HEK293 (cell line): ENCODE data around the gene PPP1R3G.

Experiments used
- CTCF ChIA-PET: fragments of 350-600 bp; formaldehyde crosslinking; extraction: SDS; loops from one replicate; lab custom pipeline; 2021; ENCODE audit warnings: antibody characterized with exemption; lab: Yijun Ruan, JAX
- POLR2A ChIA-PET: fragments of 300-600 bp; formaldehyde crosslinking; extraction: SDS; loops from one replicate; lab custom pipeline; 2020; ENCODE audit warnings: antibody characterized with exemption, inconsistent platforms; lab: Yijun Ruan, JAX
- H3K27ac ChIP-seq: fragments of 200-500 bp; sonication (Bioruptor generic); 2 replicates; pipeline ENCODE4 v1.5.1; 2014; ENCODE audit warnings: low read depth, low read length, control low read depth, inconsistent platforms; ENCODE audit errors: extremely low read depth
- H3K36me3 ChIP-seq, 2 experiments: fragments of 200-500 bp in 1 of 2; sonication (Bioruptor generic) in 1 of 2; 1 replicate in 1 of 2; 2 replicates in 1 of 2; pipeline ENCODE4 v1.5.1; 2014 to 2017; ENCODE audit warnings: inconsistent platforms in 2 of 2, low read length in 2 of 2; ENCODE audit not compliant: control insufficient read depth in 2 of 2, insufficient read depth in 1 of 2
- H3K4me1 ChIP-seq: fragments of 200-500 bp; sonication (Bioruptor generic); 2 replicates; pipeline ENCODE4 v1.5.1; 2014; ENCODE audit warnings: mild to moderate bottlenecking, low read length, inconsistent platforms; ENCODE audit not compliant: control insufficient read depth, insufficient read depth
- H3K4me3 ChIP-seq: 2 replicates; pipeline ENCODE4 v1.5.1; 2011; ENCODE audit warnings: low read depth, mild to moderate bottlenecking, control low read depth, low read length, moderate library complexity
- H3K9me3 ChIP-seq: fragments of 200-500 bp; sonication (Bioruptor generic); 2 replicates; pipeline ENCODE4 v1.5.1; 2014; ENCODE audit warnings: low read depth, low read length, inconsistent platforms; ENCODE audit not compliant: control insufficient read depth, insufficient read depth
- EGR2 ChIP-seq: fragments of 450-650 bp; formaldehyde crosslinking; IDR thresholded peaks from 2 replicates; pipeline ENCODE4 v1.5.1; 2016; ENCODE audit warnings: low read depth, missing biosample characterization, missing genetic modification characterization
- GLI4 ChIP-seq: fragments of 450-650 bp; formaldehyde crosslinking; IDR thresholded peaks from 2 replicates; pipeline ENCODE4 v1.5.1; 2016; ENCODE audit warnings: missing biosample characterization, missing genetic modification characterization
- GLIS2 ChIP-seq: fragments of 450-650 bp; formaldehyde crosslinking; IDR thresholded peaks from 2 replicates; pipeline ENCODE4 v1.5.1; 2016; ENCODE audit warnings: missing biosample characterization, missing genetic modification characterization
- HOXC10 ChIP-seq: sonication (generic); formaldehyde crosslinking; IDR thresholded peaks from 2 replicates; pipeline ENCODE4 v1.8.1; 2023; ENCODE audit warnings: mild to moderate bottlenecking, missing genetic modification reagents
- KLF7 ChIP-seq: fragments of 450-650 bp; formaldehyde crosslinking; IDR thresholded peaks from 2 replicates; pipeline ENCODE4 v1.5.1; 2016; ENCODE audit warnings: missing biosample characterization, missing genetic modification characterization, borderline replicate concordance
- KLF8 ChIP-seq: fragments of 450-650 bp; formaldehyde crosslinking; IDR thresholded peaks from 2 replicates; pipeline ENCODE4 v1.5.1; 2016; ENCODE audit warnings: missing biosample characterization, missing genetic modification characterization
- OVOL3 ChIP-seq: fragments of 450-650 bp; formaldehyde crosslinking; IDR thresholded peaks from 2 replicates; pipeline ENCODE4 v1.5.1; 2016; ENCODE audit warnings: missing biosample characterization, missing genetic modification characterization
- SP7 ChIP-seq: fragments of 450-650 bp; formaldehyde crosslinking; IDR thresholded peaks from 2 replicates; pipeline ENCODE4 v1.5.1; 2016; ENCODE audit warnings: missing biosample characterization, missing genetic modification characterization
- TRIM28 ChIP-seq: IDR thresholded peaks from 2 replicates; pipeline ENCODE4 v1.6.1; 2011; ENCODE audit warnings: low read length, control low read depth, borderline replicate concordance
- ZBTB7A ChIP-seq: fragments of 450-650 bp; formaldehyde crosslinking; IDR thresholded peaks from 2 replicates; pipeline ENCODE4 v1.5.1; 2016; ENCODE audit warnings: low read depth, missing biosample characterization, missing genetic modification characterization
- ZBTB8A ChIP-seq: fragments of 450-650 bp; formaldehyde crosslinking; IDR thresholded peaks from 2 replicates; pipeline ENCODE4 v1.5.1; 2016; ENCODE audit warnings: missing biosample characterization, missing genetic modification characterization
- ZFP69B ChIP-seq: fragments of 450-650 bp; formaldehyde crosslinking; IDR thresholded peaks from 2 replicates; pipeline ENCODE4 v1.5.1; 2016; ENCODE audit warnings: missing biosample characterization, missing genetic modification characterization
- ZNF133 ChIP-seq: fragments of 450-650 bp; formaldehyde crosslinking; IDR thresholded peaks from 2 replicates; pipeline ENCODE4 v1.5.1; 2016; ENCODE audit warnings: missing biosample characterization, missing genetic modification characterization
- ZNF2 ChIP-seq: fragments of 450-650 bp; formaldehyde crosslinking; IDR thresholded peaks from 2 replicates; pipeline ENCODE4 v1.5.1; 2016; ENCODE audit warnings: missing biosample characterization, missing genetic modification characterization
- ZNF335 ChIP-seq: fragments of 450-650 bp; formaldehyde crosslinking; conservative IDR thresholded peaks from 2 replicates; pipeline ENCODE4 v1.5.1; 2016; ENCODE audit warnings: missing biosample characterization, missing genetic modification characterization
- ZNF426 ChIP-seq: fragments of 450-650 bp; formaldehyde crosslinking; IDR thresholded peaks from 2 replicates; pipeline ENCODE4 v1.5.1; 2017; ENCODE audit warnings: missing biosample characterization, missing genetic modification characterization, mild to moderate bottlenecking, inconsistent platforms, moderate library complexity
- ZNF510 ChIP-seq: fragments of 450-650 bp; formaldehyde crosslinking; IDR thresholded peaks from 2 replicates; pipeline ENCODE4 v1.5.1; 2018; ENCODE audit warnings: mild to moderate bottlenecking, missing genetic modification characterization, missing biosample characterization; ENCODE audit not compliant: insufficient replicate concordance
- ZNF670 ChIP-seq: fragments of 450-650 bp; formaldehyde crosslinking; IDR thresholded peaks from 2 replicates; pipeline ENCODE4 v1.5.1; 2016; ENCODE audit warnings: missing biosample characterization, missing genetic modification characterization, low read depth
- ZNF777 ChIP-seq: fragments of 450-650 bp; formaldehyde crosslinking; IDR thresholded peaks from 2 replicates; pipeline ENCODE4 v1.5.1; 2017; ENCODE audit warnings: missing biosample characterization, missing genetic modification characterization, borderline replicate concordance
- TF ChIP-seq, protein P1 (sequence below): fragments of 450-650 bp; formaldehyde crosslinking; IDR thresholded peaks from 2 replicates; pipeline ENCODE4 v1.5.1; 2017; ENCODE audit warnings: missing biosample characterization, missing genetic modification characterization
- TF ChIP-seq, protein P2 (sequence below): fragments of 450-650 bp; formaldehyde crosslinking; IDR thresholded peaks from 2 replicates; pipeline ENCODE4 v1.5.1; 2016; ENCODE audit warnings: missing biosample characterization, missing genetic modification characterization, borderline replicate concordance
- TF ChIP-seq, protein P3 (sequence below): fragments of 450-650 bp; formaldehyde crosslinking; conservative IDR thresholded peaks from 2 replicates; pipeline ENCODE4 v1.5.1; 2016; ENCODE audit warnings: low read depth, missing biosample characterization, missing genetic modification characterization

The PPP1R3G gene

DNA sequence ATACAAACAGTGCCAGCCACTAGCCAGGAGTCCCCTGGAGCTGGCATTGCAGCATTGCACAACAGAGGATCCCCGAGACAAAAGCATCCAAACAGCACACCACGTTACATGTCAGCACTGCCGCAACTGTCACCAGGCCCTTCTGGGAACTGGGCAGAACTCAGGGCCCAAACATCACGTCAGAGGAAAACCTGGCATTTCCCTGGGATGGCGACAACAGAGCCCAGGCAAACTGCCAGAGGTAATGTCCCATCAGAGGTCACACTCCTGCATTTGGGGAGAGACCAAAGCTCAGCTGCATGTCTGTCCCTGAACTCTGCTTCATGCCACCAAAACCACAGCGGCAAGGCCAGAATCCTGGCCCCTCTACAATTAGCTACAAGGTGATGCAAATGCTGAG is 36.3 kb downstream of the PPP1R3G start:
- POLR2A ChIA-PET: no interaction called here
- Histone ChIP-seq H3K36me3 (no peaks in the 10 kb centered on the region), H3K4me3 (no peak overlapping the region), H3K27ac (no peak overlapping the region), H3K4me1 (no peaks in the 10 kb centered on the region), H3K9me3 (no peaks in the 10 kb centered on the region)
- CTCF ChIA-PET: interaction anchor here (0.5 kb wide), 1 partner anchor 45 kb away, joined by 3 read pairs; no protein-coding TSS in a partner anchor
- TF ChIP-seq GLI4 (tag by site-specific recombination) (no peak), ZNF670 (no peak), ZNF335 (no peak), KLF8 (no peak)

DNA sequence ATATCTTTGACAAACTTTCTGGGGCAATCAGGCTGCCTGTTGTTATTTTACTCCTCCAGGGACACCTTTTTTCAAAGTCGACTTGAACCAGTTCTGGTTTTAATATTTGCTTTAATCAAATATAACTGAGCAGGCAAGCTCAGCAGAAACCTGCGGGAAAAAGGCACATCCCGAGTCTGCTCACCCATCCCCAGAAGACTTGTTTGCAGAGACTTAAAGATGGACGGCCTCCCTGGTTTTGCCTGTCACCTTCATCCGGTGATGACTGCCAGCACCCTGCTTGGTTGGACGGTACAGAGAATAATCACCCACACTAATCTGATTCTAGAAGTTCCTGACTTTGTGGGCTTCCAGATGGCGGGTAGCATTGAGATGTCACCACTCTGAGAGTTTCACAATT is 36.8 kb downstream of the PPP1R3G start:
- no peak overlapping the region for H3K4me3 ChIP-seq
- CTCF ChIA-PET: no interaction called here
- no peaks in the 10 kb centered on the region for H3K36me3 ChIP-seq
- TF ChIP-seq ZBTB7A (tag by site-specific recombination): no peak
- TF ChIP-seq GLIS2: no peak
- no peak for TF ChIP-seq ZBTB8A (tag by site-specific recombination)
- TF ChIP-seq EGR2 (tag by site-specific recombination): no peak
- no peak for TF ChIP-seq ZNF426 (tag by site-specific recombination)
- TF ChIP-seq, protein P1, sequence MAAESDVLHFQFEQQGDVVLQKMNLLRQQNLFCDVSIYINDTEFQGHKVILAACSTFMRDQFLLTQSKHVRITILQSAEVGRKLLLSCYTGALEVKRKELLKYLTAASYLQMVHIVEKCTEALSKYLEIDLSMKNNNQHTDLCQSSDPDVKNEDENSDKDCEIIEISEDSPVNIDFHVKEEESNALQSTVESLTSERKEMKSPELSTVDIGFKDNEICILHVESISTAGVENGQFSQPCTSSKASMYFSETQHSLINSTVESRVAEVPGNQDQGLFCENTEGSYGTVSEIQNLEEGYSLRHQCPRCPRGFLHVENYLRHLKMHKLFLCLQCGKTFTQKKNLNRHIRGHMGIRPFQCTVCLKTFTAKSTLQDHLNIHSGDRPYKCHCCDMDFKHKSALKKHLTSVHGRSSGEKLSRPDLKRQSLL: no peak
- TF ChIP-seq ZNF510 (tag by site-specific recombination): no peak
- TF ChIP-seq SP7 (tag by site-specific recombination): no peak
- no peak for TF ChIP-seq ZFP69B
- no peak for TF ChIP-seq ZNF2 (tag by site-specific recombination)
- TF ChIP-seq, protein P2, sequence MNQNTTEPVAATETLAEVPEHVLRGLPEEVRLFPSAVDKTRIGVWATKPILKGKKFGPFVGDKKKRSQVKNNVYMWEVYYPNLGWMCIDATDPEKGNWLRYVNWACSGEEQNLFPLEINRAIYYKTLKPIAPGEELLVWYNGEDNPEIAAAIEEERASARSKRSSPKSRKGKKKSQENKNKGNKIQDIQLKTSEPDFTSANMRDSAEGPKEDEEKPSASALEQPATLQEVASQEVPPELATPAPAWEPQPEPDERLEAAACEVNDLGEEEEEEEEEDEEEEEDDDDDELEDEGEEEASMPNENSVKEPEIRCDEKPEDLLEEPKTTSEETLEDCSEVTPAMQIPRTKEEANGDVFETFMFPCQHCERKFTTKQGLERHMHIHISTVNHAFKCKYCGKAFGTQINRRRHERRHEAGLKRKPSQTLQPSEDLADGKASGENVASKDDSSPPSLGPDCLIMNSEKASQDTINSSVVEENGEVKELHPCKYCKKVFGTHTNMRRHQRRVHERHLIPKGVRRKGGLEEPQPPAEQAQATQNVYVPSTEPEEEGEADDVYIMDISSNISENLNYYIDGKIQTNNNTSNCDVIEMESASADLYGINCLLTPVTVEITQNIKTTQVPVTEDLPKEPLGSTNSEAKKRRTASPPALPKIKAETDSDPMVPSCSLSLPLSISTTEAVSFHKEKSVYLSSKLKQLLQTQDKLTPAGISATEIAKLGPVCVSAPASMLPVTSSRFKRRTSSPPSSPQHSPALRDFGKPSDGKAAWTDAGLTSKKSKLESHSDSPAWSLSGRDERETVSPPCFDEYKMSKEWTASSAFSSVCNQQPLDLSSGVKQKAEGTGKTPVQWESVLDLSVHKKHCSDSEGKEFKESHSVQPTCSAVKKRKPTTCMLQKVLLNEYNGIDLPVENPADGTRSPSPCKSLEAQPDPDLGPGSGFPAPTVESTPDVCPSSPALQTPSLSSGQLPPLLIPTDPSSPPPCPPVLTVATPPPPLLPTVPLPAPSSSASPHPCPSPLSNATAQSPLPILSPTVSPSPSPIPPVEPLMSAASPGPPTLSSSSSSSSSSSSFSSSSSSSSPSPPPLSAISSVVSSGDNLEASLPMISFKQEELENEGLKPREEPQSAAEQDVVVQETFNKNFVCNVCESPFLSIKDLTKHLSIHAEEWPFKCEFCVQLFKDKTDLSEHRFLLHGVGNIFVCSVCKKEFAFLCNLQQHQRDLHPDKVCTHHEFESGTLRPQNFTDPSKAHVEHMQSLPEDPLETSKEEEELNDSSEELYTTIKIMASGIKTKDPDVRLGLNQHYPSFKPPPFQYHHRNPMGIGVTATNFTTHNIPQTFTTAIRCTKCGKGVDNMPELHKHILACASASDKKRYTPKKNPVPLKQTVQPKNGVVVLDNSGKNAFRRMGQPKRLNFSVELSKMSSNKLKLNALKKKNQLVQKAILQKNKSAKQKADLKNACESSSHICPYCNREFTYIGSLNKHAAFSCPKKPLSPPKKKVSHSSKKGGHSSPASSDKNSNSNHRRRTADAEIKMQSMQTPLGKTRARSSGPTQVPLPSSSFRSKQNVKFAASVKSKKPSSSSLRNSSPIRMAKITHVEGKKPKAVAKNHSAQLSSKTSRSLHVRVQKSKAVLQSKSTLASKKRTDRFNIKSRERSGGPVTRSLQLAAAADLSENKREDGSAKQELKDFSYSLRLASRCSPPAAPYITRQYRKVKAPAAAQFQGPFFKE (tag by site-specific recombination): no peak
- TF ChIP-seq OVOL3 (tag by site-specific recombination): no peak
- no peak for TF ChIP-seq TRIM28
- no peak for TF ChIP-seq KLF7 (tag by site-specific recombination)
- TF ChIP-seq ZNF777 (tag by site-specific recombination): no peak
- no peak for TF ChIP-seq ZNF133 (tag by site-specific recombination)
- TF ChIP-seq, protein P3, sequence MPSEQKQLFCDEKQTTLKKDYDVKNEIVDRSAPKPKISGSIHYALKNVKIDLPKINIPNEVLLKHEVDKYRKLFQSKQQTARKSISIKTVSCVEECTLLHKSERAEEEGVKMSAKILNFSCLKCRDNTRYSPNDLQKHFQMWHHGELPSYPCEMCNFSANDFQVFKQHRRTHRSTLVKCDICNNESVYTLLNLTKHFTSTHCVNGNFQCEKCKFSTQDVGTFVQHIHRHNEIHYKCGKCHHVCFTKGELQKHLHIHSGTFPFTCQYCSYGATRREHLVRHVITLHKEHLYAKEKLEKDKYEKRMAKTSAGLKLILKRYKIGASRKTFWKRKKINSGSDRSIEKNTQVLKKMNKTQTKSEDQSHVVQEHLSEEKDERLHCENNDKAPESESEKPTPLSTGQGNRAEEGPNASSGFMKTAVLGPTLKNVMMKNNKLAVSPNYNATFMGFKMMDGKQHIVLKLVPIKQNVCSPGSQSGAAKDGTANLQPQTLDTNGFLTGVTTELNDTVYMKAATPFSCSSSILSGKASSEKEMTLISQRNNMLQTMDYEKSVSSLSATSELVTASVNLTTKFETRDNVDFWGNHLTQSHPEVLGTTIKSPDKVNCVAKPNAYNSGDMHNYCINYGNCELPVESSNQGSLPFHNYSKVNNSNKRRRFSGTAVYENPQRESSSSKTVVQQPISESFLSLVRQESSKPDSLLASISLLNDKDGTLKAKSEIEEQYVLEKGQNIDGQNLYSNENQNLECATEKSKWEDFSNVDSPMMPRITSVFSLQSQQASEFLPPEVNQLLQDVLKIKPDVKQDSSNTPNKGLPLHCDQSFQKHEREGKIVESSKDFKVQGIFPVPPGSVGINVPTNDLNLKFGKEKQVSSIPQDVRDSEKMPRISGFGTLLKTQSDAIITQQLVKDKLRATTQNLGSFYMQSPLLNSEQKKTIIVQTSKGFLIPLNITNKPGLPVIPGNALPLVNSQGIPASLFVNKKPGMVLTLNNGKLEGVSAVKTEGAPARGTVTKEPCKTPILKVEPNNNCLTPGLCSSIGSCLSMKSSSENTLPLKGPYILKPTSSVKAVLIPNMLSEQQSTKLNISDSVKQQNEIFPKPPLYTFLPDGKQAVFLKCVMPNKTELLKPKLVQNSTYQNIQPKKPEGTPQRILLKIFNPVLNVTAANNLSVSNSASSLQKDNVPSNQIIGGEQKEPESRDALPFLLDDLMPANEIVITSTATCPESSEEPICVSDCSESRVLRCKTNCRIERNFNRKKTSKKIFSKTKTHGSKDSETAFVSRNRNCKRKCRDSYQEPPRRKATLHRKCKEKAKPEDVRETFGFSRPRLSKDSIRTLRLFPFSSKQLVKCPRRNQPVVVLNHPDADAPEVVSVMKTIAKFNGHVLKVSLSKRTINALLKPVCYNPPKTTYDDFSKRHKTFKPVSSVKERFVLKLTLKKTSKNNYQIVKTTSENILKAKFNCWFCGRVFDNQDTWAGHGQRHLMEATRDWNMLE (tag by site-specific recombination): no peak
- no peak for TF ChIP-seq HOXC10 (CRISPR knock-in tag)

More for the DNA sequence above, 36.8 kb downstream of the PPP1R3G start:
- H3K4me1 ChIP-seq: no peaks in the 10 kb centered on the region
- no peaks in the 10 kb centered on the region for H3K9me3 ChIP-seq
- no peak overlapping the region for H3K27ac ChIP-seq
- POLR2A ChIA-PET: no interaction called here
